ENCODE data around the gene REC8.

DNA sequence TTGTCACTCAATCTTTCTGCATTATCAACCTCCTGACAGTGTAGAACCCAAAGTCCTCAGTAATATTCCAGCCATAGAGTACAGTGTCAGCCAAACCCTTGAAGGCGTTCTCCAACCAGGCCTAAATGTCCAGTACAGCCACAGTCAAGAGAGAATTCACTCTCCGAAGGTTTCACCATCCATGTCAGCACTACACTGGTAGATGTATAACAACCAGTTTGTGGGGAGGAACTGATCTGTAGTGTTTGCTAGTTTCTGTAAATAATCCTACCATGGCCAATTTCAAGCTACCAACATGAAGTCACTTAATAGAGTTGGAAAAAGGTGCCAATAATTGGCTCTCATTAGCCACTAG is 44.4 kb downstream of the REC8 start:
- no peak for TF ChIP-seq GATA3 (IDR thresholded peaks at IDR 0.05; ENCODE audit: low read depth, low read length)
- no peak for TF ChIP-seq GATA2 (IDR thresholded peaks at IDR 0.05; ENCODE audit: low read depth, low read length)

All from SH-SY5Y (cell line).